Measurements from ENCODE around the gene SPTSSB. TPM values are rescaled to one million over a fixed set of nuclear protein-coding genes. Genes with fewer than 3 reads are reported as not detected.
A peak's percentile ranks its signal among the peaks of the same experiment; 100 is the strongest.

SPTSSB gene
- total RNA-seq, 1 experiment from 2014 or later: not detected

- peak; percentile 26 for DNase-seq (ENCODE audit: unreplicated experiment)
- no peak for TF ChIP-seq CTCF (IDR thresholded peaks at IDR 0.05; ENCODE audit: unreplicated experiment)
- Mint-ChIP-seq H3K27ac (ENCODE audit: low read depth, unreplicated experiment) (no peak overlapping the region), H3K9me3 (ENCODE audit: unreplicated experiment) (no peaks in the 10 kb centered on the region), H3K36me3 (ENCODE audit: insufficient read depth, unreplicated experiment) (no peaks in the 10 kb centered on the region), H3K27me3 (ENCODE audit: insufficient read depth, unreplicated experiment) (no peaks in the 10 kb centered on the region), H3K4me1 (ENCODE audit: insufficient read depth, unreplicated experiment) (peaks cover 25% of the 10 kb centered on the region), H3K4me3 (ENCODE audit: unreplicated experiment) (no peak overlapping the region)
- intact Hi-C loops (cut with micrococcal nuclease): loop anchor here (5.0 kb wide), 2 partner anchors 47 to 48 kb away; no protein-coding TSS in a partner anchor
- ChIA-PET POLR2A (no interaction called here), CTCF (interaction anchor here (1.2 to 1.3 kb wide), 2 partner anchors 49 to 54 kb away, joined by 3 read pairs; no protein-coding TSS in a partner anchor)
- no TSS peak for BruUV-seq (replicated peaks)
These were observed 16.8 kb downstream of the SPTSSB start for GRCh38 chr3:161354554-161354953.

- Mint-ChIP-seq H3K27me3 (ENCODE audit: insufficient read depth, unreplicated experiment) (no peaks in the 10 kb centered on the region), H3K9me3 (ENCODE audit: unreplicated experiment) (no peaks in the 10 kb centered on the region), H3K36me3 (ENCODE audit: insufficient read depth, unreplicated experiment) (no peaks in the 10 kb centered on the region), H3K4me1 (ENCODE audit: insufficient read depth, unreplicated experiment) (peaks cover 33% of the 10 kb centered on the region), H3K27ac (ENCODE audit: low read depth, unreplicated experiment) (peak overlapping the region; percentile 29), H3K4me3 (ENCODE audit: unreplicated experiment) (no peak overlapping the region)
- CTCF ChIA-PET: interaction anchor here (1.5 kb wide), 1 partner anchor 57 kb away, joined by 7 read pairs; no protein-coding TSS in a partner anchor
- no peak for TF ChIP-seq CTCF (IDR thresholded peaks at IDR 0.05; ENCODE audit: unreplicated experiment)
- intact Hi-C loops (cut with micrococcal nuclease): loop anchor here (2.0 to 5.0 kb wide), 3 partner anchors 44 to 63 kb away; no protein-coding TSS in a partner anchor
- POLR2A ChIA-PET: interaction anchor here (0.6 to 2.3 kb wide), 6 partner anchors 13 to 674 kb away, joined by 3 to 8 read pairs (median 4); no protein-coding TSS in a partner anchor
- DNase-seq (ENCODE audit: unreplicated experiment): peak; percentile 41
- BruUV-seq (replicated peaks): no TSS peak
These were observed 20.0 kb downstream of the SPTSSB start for GRCh38 chr3:161351330-161351729.

- no peak for DNase-seq (ENCODE audit: unreplicated experiment)
- Mint-ChIP-seq H3K27ac (ENCODE audit: low read depth, unreplicated experiment) (peak overlapping the region; percentile 29), H3K36me3 (ENCODE audit: insufficient read depth, unreplicated experiment) (no peaks in the 10 kb centered on the region), H3K4me1 (ENCODE audit: insufficient read depth, unreplicated experiment) (peaks cover 33% of the 10 kb centered on the region), H3K27me3 (ENCODE audit: insufficient read depth, unreplicated experiment) (no peaks in the 10 kb centered on the region), H3K9me3 (ENCODE audit: unreplicated experiment) (no peaks in the 10 kb centered on the region), H3K4me3 (ENCODE audit: unreplicated experiment) (no peak overlapping the region)
- intact Hi-C loops (cut with micrococcal nuclease): loop anchor here (2.0 to 5.0 kb wide), 3 partner anchors 44 to 64 kb away; no protein-coding TSS in a partner anchor
- no TSS peak for BruUV-seq (replicated peaks)
- ChIA-PET POLR2A (interaction anchor here (0.6 to 2.3 kb wide), 7 partner anchors 8 to 673 kb away, joined by 3 to 8 read pairs (median 5); no protein-coding TSS in a partner anchor), CTCF (interaction anchor here (1.2 to 1.5 kb wide), 2 partner anchors 46 to 57 kb away, joined by 7 read pairs; no protein-coding TSS in a partner anchor)
- TF ChIP-seq CTCF (IDR thresholded peaks at IDR 0.05; ENCODE audit: unreplicated experiment): no peak
These were observed 20.4 kb downstream of the SPTSSB start for GRCh38 chr3:161350916-161351315.

GRCh38 chr3:161349529-161350312 lies 21.6 kb downstream of the SPTSSB start:
- no peak for TF ChIP-seq CTCF (IDR thresholded peaks at IDR 0.05; ENCODE audit: unreplicated experiment)
- H3K36me3 Mint-ChIP-seq (ENCODE audit: insufficient read depth, unreplicated experiment): no peaks in the 10 kb centered on the region
- DNase-seq (ENCODE audit: unreplicated experiment): peak; percentile 97
- H3K27ac Mint-ChIP-seq (ENCODE audit: low read depth, unreplicated experiment): peak overlapping the region; percentile 29
- H3K4me1 Mint-ChIP-seq (ENCODE audit: insufficient read depth, unreplicated experiment): peaks cover 33% of the 10 kb centered on the region
- no peaks in the 10 kb centered on the region for H3K27me3 Mint-ChIP-seq (ENCODE audit: insufficient read depth, unreplicated experiment)
- no peaks in the 10 kb centered on the region for H3K9me3 Mint-ChIP-seq (ENCODE audit: unreplicated experiment)
- POLR2A ChIA-PET: interaction anchor here (0.6 to 2.3 kb wide), 14 partner anchors 9 to 805 kb away, joined by 3 to 11 read pairs (median 4); partner anchors contain the start of gene SPTSSB
- intact Hi-C loops (cut with micrococcal nuclease): loop anchor here (2.0 to 5.0 kb wide), 3 partner anchors 42 to 65 kb away; no protein-coding TSS in a partner anchor
- CTCF ChIA-PET: interaction anchor here (0.5 to 1.5 kb wide), 9 partner anchors 20 to 712 kb away, joined by 3 to 8 read pairs (median 4); partner anchors contain the start of gene SPTSSB
- BruUV-seq (replicated peaks): TSS peak; percentile 69
- peak overlapping the region; percentile 2 for H3K4me3 Mint-ChIP-seq (ENCODE audit: unreplicated experiment)
